Endothelial cell (in vitro differentiated cells): Measurements from ENCODE around the gene ABO. TPM values are rescaled to one million over a fixed set of nuclear protein-coding genes. Genes with fewer than 3 reads are reported as not detected.

Source experiments
- DNase-seq: peaks from one replicate; pipeline ENCODE4 v3.0.0; 2021; ENCODE audit warnings: low spot score
- H3K27ac Mint-ChIP-seq: one replicate; pipeline ENCODE4 v1.8.0; 2021; ENCODE audit warnings: mixed read lengths, inconsistent platforms; ENCODE audit not compliant: unreplicated experiment
- H3K27me3 Mint-ChIP-seq: one replicate; pipeline ENCODE4 v1.8.0; 2021; ENCODE audit warnings: mild to moderate bottlenecking, moderate library complexity, mixed read lengths, inconsistent platforms; ENCODE audit not compliant: unreplicated experiment
- H3K36me3 Mint-ChIP-seq: one replicate; pipeline ENCODE4 v1.8.0; 2021; ENCODE audit warnings: mild to moderate bottlenecking, low read depth, mixed read lengths, inconsistent platforms; ENCODE audit not compliant: unreplicated experiment
- H3K4me1 Mint-ChIP-seq: one replicate; pipeline ENCODE4 v1.8.0; 2021; ENCODE audit warnings: mild to moderate bottlenecking, mixed read lengths, inconsistent platforms; ENCODE audit not compliant: unreplicated experiment
- H3K4me3 Mint-ChIP-seq: one replicate; pipeline ENCODE4 v1.8.0; 2021; ENCODE audit warnings: mild to moderate bottlenecking, mixed read lengths, inconsistent platforms; ENCODE audit not compliant: unreplicated experiment
- H3K9me3 Mint-ChIP-seq: one replicate; pipeline ENCODE4 v1.8.0; 2021; ENCODE audit warnings: mixed read lengths, inconsistent platforms; ENCODE audit not compliant: unreplicated experiment
- long read RNA-seq: library from polyadenylated mRNA; unstranded; transcript quantifications from one replicate; pipeline ENCODE4 v2.0.0, GENCODE V29; 2020; ENCODE audit not compliant: unreplicated experiment
- total RNA-seq: library from RNA; stranded (reverse); fragmentation: NEBNext Ultra II Directional; extraction: Animal tissue kit (Norgen Biotek cat#: 25700); gene quantifications from one replicate; pipeline ENCODE4 v1.2.1, GENCODE V29; 2021; ENCODE audit not compliant: unreplicated experiment
- TF ChIP-seq, protein P1 (sequence below): fragments of 200-600 bp; sonication (generic); IDR thresholded peaks from one replicate; pipeline ENCODE4 v1.5.0; 2021; ENCODE audit warnings: antibody characterized with exemption; ENCODE audit not compliant: unreplicated experiment

Gene ABO
- 1.4 TPM for total RNA-seq
- long read RNA-seq, result 0 reads

- Mint-ChIP-seq H3K36me3 (peaks cover 6% of the 10 kb centered on the region), H3K27ac (no peak within 1 kb of the TSS), H3K27me3 (peaks cover 5% of the 10 kb centered on the region), H3K4me1 (peaks cover 4% of the 10 kb centered on the region), H3K9me3 (no peaks in the 10 kb centered on the region), H3K4me3 (peak within 1 kb of the TSS; percentile 85)
- TF ChIP-seq, protein P1, sequence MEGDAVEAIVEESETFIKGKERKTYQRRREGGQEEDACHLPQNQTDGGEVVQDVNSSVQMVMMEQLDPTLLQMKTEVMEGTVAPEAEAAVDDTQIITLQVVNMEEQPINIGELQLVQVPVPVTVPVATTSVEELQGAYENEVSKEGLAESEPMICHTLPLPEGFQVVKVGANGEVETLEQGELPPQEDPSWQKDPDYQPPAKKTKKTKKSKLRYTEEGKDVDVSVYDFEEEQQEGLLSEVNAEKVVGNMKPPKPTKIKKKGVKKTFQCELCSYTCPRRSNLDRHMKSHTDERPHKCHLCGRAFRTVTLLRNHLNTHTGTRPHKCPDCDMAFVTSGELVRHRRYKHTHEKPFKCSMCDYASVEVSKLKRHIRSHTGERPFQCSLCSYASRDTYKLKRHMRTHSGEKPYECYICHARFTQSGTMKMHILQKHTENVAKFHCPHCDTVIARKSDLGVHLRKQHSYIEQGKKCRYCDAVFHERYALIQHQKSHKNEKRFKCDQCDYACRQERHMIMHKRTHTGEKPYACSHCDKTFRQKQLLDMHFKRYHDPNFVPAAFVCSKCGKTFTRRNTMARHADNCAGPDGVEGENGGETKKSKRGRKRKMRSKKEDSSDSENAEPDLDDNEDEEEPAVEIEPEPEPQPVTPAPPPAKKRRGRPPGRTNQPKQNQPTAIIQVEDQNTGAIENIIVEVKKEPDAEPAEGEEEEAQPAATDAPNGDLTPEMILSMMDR, result peak; percentile 26
- peak; percentile 45 for DNase-seq
Observed at GRCh38 chr9:133275105-133276000, at the start of gene ABO. TSS of gene ABO (minus strand) at chr9:133275201.

DNA sequence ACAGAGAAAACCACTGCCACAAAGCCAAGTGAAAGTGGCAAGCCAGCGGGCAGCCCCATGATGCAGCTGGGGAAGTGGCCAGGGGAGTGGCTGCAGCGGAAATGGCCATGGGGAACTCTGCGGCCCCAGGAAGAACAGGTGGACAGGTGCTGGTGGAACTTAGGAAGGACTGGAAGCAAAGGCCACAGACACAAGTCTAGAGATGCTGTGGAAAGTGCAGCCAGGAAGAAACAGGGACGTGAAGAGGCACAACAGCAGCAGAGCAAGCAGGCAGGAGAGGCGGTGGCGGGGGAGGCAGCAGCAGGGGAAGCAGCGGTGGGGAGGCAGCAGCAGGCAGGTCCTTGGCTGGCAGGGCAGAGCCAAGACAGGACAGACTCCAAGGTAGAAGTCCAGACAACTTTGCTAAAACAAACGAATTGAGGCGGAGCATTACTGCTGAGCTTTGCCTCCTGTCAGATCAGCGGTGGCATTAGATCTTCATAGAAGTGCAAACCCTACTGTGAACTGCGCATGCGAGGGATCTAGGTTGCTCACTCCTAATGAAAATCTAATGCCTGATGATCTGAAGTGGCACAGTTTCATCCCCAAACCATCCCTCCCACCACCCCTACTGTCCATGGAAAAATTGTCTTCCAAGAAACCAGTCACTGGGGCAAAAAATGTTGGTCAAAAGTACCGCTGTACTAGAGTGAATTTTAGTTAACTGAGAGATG, 49.1 kb upstream of the ABO start:
- peaks cover 5% of the 10 kb centered on the region for H3K36me3 Mint-ChIP-seq
- no peak for DNase-seq
- H3K9me3 Mint-ChIP-seq, result peaks cover 4% of the 10 kb centered on the region
- H3K27ac Mint-ChIP-seq, result no peak overlapping the region
- peaks cover 3% of the 10 kb centered on the region for H3K4me1 Mint-ChIP-seq
- peak overlapping the region; percentile 8 for H3K4me3 Mint-ChIP-seq
- TF ChIP-seq, protein P1, result no peak
- H3K27me3 Mint-ChIP-seq, result peaks cover 8% of the 10 kb centered on the region

- Mint-ChIP-seq H3K36me3 (peaks cover 5% of the 10 kb centered on the region), H3K27me3 (peaks cover 8% of the 10 kb centered on the region), H3K27ac (no peak overlapping the region), H3K4me1 (peaks cover 3% of the 10 kb centered on the region), H3K4me3 (no peak overlapping the region), H3K9me3 (peaks cover 4% of the 10 kb centered on the region)
- TF ChIP-seq, protein P1, result no peak
- DNase-seq, result no peak
Observed at GRCh38 chr9:133323211-133323610, 48.2 kb upstream of the ABO start.

GRCh38 chr9:133322701-133323100, 47.7 kb upstream of the ABO start:
- Mint-ChIP-seq H3K27ac (no peak overlapping the region), H3K27me3 (peaks cover 8% of the 10 kb centered on the region), H3K9me3 (peaks cover 4% of the 10 kb centered on the region), H3K4me3 (no peak overlapping the region), H3K36me3 (peaks cover 5% of the 10 kb centered on the region), H3K4me1 (peaks cover 3% of the 10 kb centered on the region)
- TF ChIP-seq, protein P1, result no peak
- DNase-seq, result no peak
